BLaER1 (cell line): ENCODE measurements around the gene MET.

Experiments used
- H3K27ac ChIP-seq: shearing (Covaris generic); formaldehyde crosslinking; 2 replicates; pipeline ENCODE4 v1.8.1; 2022
- H3K27me3 ChIP-seq: shearing (Covaris generic); formaldehyde crosslinking; 2 replicates; pipeline ENCODE4 v1.8.1; 2022
- H3K36me3 ChIP-seq: shearing (Covaris generic); formaldehyde crosslinking; 2 replicates; pipeline ENCODE4 v1.8.1; 2022
- H3K4me1 ChIP-seq: shearing (Covaris generic); formaldehyde crosslinking; 2 replicates; pipeline ENCODE4 v1.8.1; 2022
- H3K4me2 ChIP-seq: shearing (Covaris generic); formaldehyde crosslinking; 2 replicates; pipeline ENCODE4 v1.8.1; 2022
- H3K4me3 ChIP-seq: shearing (Covaris generic); formaldehyde crosslinking; 2 replicates; pipeline ENCODE4 v1.8.1; 2022
- H3K9ac ChIP-seq: shearing (Covaris generic); formaldehyde crosslinking; 2 replicates; pipeline ENCODE4 v1.8.1; 2022
- H3K9me3 ChIP-seq: shearing (Covaris generic); formaldehyde crosslinking; 2 replicates; pipeline ENCODE4 v1.8.1; 2022
- H4K20me1 ChIP-seq: shearing (Covaris generic); formaldehyde crosslinking; 2 replicates; pipeline ENCODE4 v1.8.1; 2022
- Cebpa-rat ChIP-seq: shearing (Covaris generic); IDR thresholded peaks from 2 replicates; pipeline ENCODE4 v1.8.1; 2022

MET gene

GRCh38 chr7:116678780-116679179 is 6.8 kb downstream of the MET start:
- no peak overlapping the region for H3K27ac ChIP-seq
- H3K27me3 ChIP-seq, result no peaks in the 10 kb centered on the region
- H3K9me3 ChIP-seq, result no peaks in the 10 kb centered on the region
- H3K4me2 ChIP-seq, result no peak overlapping the region
- TF ChIP-seq Cebpa-rat, result no peak
- no peaks in the 10 kb centered on the region for H4K20me1 ChIP-seq
- no peaks in the 10 kb centered on the region for H3K36me3 ChIP-seq
- 0 out of 2 replicates have a peak, but pooled peaks cover 4% of the 10 kb centered on the region for H3K4me1 ChIP-seq
- H3K9ac ChIP-seq, result no peak overlapping the region
- no peak overlapping the region for H3K4me3 ChIP-seq

DNA sequence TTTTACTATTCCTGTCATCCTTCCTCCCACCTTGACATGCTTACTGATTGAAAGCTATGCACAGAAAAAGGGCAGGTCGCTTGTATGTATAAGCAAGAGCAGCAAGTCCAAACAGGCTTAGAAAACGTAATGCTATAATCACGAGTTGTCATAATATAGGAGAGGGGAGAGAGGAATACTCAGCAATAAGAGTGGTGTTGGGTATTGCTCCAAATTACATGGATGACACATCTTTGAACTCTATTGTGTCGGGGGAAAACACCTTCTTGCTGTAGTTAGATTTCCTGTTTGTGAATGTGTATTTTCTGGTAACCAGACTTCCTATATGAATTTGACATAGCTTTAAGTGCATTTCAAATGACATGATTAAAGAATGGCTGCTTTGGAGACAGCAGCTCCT is 7.5 kb downstream of the MET start:
- Histone ChIP-seq H3K9me3 (no peaks in the 10 kb centered on the region), H3K4me3 (no peak overlapping the region), H3K9ac (no peak overlapping the region), H4K20me1 (no peaks in the 10 kb centered on the region), H3K27me3 (no peaks in the 10 kb centered on the region), H3K36me3 (no peaks in the 10 kb centered on the region), H3K4me2 (no peak overlapping the region), H3K4me1 (0 out of 2 replicates have a peak, but pooled peaks cover 5% of the 10 kb centered on the region), H3K27ac (no peak overlapping the region)
- no peak for TF ChIP-seq Cebpa-rat

DNA sequence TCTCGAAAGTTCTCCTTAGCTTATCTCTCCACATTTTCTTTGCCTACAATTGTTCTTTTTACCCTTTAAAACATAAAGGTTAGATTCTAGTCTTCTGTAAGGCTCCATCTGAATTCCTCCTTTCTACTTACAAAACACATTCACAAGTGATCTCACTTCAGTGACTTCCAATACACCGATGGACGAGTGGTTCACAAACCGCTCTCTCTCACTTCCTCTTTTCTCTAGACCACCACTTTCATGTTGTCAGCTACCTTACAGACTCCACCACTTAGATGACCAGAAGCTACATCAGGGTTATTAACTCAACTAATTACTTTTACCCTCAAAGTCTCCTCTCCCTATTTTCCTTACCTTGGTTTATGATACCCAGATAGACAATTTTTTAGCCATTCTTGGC is 11.8 kb downstream of the MET start:
- no peak overlapping the region for H3K27ac ChIP-seq
- no peaks in the 10 kb centered on the region for H3K27me3 ChIP-seq
- H4K20me1 ChIP-seq, result no peaks in the 10 kb centered on the region
- no peak overlapping the region for H3K9ac ChIP-seq
- TF ChIP-seq Cebpa-rat, result no peak
- no peaks in the 10 kb centered on the region for H3K36me3 ChIP-seq
- H3K4me2 ChIP-seq, result 0 out of 2 replicates have a peak overlapping the region, but pooled peaks have one; percentile 5
- no peaks in the 10 kb centered on the region for H3K9me3 ChIP-seq
- H3K4me1 ChIP-seq, result 0 out of 2 replicates have a peak, but pooled peaks cover 5% of the 10 kb centered on the region
- H3K4me3 ChIP-seq, result no peak overlapping the region

- Histone ChIP-seq H3K4me3 (no peak overlapping the region), H3K27me3 (no peaks in the 10 kb centered on the region), H3K36me3 (no peaks in the 10 kb centered on the region), H4K20me1 (no peaks in the 10 kb centered on the region), H3K4me1 (peaks cover 18% of the 10 kb centered on the region), H3K4me2 (no peak overlapping the region), H3K9me3 (no peaks in the 10 kb centered on the region), H3K9ac (no peak overlapping the region), H3K27ac (no peak overlapping the region)
- TF ChIP-seq Cebpa-rat, result no peak
Measured at GRCh38 chr7:116686033-116686432, 14.0 kb downstream of the MET start.

DNA sequence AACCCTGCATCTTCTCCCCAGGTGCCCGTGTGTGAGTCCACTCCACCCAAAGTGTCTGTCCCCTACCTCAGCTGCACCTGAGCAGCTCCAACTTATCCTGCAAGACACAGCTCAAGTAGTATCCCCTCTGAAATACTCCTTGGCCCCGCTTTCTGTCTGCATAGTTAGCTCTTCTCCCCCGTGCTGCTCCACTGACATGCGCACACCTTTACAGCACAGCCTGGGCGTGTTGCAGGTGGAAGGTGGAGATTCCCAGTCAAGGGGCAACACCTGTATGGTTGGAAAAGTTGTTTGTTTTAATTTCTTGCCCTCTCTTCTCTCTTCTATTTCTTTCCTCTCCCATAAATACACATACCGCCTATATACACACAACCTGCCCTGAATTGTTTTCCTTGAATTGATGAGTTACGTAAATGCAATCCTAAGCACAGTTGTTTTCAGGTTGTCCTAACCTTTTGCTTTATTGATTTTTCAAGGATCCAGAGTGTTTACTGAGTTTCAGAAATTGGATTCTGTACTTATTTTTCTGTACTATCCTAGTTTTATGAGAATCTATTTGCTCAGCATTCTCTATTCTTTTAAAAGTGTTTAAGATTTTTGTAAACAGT is 14.9 kb downstream of the MET start:
- Histone ChIP-seq H3K4me3 (no peak overlapping the region), H3K9me3 (no peaks in the 10 kb centered on the region), H3K36me3 (no peaks in the 10 kb centered on the region), H3K27me3 (no peaks in the 10 kb centered on the region), H3K9ac (no peak overlapping the region), H3K27ac (no peak overlapping the region), H3K4me2 (no peak overlapping the region), H3K4me1 (peaks cover 18% of the 10 kb centered on the region), H4K20me1 (no peaks in the 10 kb centered on the region)
- no peak for TF ChIP-seq Cebpa-rat

DNA sequence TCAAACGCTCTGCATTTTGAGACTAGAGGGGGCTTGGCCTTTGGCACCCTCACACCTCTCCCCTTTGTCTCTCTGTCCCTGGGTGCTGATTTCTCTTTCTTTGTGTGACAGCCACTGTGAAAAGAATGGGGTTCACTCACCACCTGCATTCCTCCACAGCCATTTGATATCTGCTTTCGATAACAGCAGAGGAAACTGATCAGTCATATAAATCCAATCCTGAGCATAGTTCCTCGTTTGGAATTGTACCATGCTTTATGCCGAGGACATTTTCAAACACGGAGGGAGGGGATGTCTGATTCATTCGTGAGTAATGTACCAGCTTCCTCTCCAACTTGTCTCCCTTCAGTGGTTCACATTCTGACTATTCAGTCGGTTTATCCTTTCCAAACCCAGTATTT is 15.8 kb downstream of the MET start:
- Histone ChIP-seq H3K4me1 (peaks cover 18% of the 10 kb centered on the region), H4K20me1 (no peaks in the 10 kb centered on the region), H3K9ac (no peak overlapping the region), H3K27me3 (no peaks in the 10 kb centered on the region), H3K9me3 (no peaks in the 10 kb centered on the region), H3K4me2 (no peak overlapping the region), H3K4me3 (no peak overlapping the region), H3K27ac (no peak overlapping the region), H3K36me3 (no peaks in the 10 kb centered on the region)
- TF ChIP-seq Cebpa-rat, result no peak

DNA sequence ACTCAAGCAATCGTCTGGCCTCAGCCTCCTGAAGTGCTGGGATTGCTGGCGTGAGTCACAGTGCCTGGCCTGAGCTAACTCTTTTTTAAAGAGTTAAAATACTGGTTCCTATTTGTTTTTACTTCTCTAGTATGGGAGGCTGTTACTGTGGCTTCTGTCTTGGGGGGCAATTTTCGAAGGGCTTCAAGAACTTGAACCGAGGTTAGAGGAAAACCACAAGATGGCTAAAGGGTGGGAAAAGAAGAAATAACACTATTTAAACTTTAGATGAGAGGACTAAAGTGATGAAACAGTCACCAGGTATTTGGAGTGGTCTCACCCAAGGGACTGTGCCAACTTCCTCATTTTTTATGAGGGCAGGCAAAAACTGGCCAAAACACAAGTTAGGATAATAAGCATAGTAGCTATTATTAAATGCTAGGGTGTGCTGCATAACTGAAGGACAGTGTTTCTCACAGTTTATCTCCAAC is 17.8 kb downstream of the MET start:
- Histone ChIP-seq H3K4me3 (no peak overlapping the region), H3K27ac (no peak overlapping the region), H3K36me3 (no peaks in the 10 kb centered on the region), H3K9me3 (no peaks in the 10 kb centered on the region), H3K4me1 (peaks cover 13% of the 10 kb centered on the region), H4K20me1 (no peaks in the 10 kb centered on the region), H3K4me2 (peak overlapping the region; percentile 54), H3K27me3 (no peaks in the 10 kb centered on the region), H3K9ac (no peak overlapping the region)
- no peak for TF ChIP-seq Cebpa-rat

- H3K4me3 ChIP-seq, result no peak overlapping the region
- H3K4me1 ChIP-seq, result peaks cover 13% of the 10 kb centered on the region
- H3K4me2 ChIP-seq, result no peak overlapping the region
- H3K9ac ChIP-seq, result no peak overlapping the region
- no peaks in the 10 kb centered on the region for H3K9me3 ChIP-seq
- no peaks in the 10 kb centered on the region for H4K20me1 ChIP-seq
- H3K36me3 ChIP-seq, result no peaks in the 10 kb centered on the region
- no peak overlapping the region for H3K27ac ChIP-seq
- no peaks in the 10 kb centered on the region for H3K27me3 ChIP-seq
- no peak for TF ChIP-seq Cebpa-rat
Measured at GRCh38 chr7:116691664-116692063, 19.7 kb downstream of the MET start.

DNA sequence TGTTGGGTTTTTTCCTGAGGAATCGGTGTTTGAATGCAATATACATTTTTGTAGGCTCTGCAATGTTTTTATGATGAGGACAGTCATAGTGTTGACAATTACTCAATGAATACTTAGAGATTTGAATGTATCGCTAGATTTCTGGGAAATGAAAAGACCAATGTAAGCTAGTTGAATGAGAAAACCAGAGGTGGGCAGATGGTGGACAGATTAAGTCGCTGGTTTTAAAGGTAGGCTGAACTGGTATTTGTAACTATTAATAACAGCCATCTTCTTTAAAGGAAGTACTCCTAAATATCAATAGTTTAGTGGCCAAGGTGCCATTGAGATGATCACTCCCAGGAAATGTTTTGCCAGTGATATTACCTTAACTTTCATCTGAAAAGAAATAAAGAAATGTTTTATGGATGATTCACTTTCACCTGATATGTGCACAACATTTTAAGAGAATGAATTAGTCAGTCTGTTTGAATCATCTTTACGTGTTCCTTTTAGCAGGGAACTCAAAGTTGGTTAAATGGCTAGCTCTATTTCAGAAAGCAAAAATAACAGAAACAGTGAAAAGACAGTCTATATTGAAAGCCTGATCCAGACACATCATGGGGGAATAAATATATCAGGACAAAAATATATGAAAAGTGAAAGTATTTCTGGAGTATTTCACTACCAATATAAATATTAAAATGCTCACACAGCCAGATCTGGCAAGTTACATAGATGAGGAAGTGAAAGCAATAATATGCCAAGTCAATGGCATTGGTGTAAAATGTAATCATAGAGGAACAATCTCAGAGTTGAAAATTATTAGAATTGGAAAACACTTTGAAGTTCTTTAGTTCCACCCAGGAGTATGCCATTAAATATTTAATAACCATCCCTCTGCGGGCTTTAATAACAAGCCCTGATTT is 20.7 kb downstream of the MET start:
- Histone ChIP-seq H3K27me3 (no peaks in the 10 kb centered on the region), H3K36me3 (no peaks in the 10 kb centered on the region), H3K27ac (no peak overlapping the region), H3K4me2 (no peak overlapping the region), H3K9ac (no peak overlapping the region), H3K4me3 (no peak overlapping the region), H3K4me1 (peaks cover 13% of the 10 kb centered on the region), H4K20me1 (no peaks in the 10 kb centered on the region), H3K9me3 (no peaks in the 10 kb centered on the region)
- no peak for TF ChIP-seq Cebpa-rat

- Histone ChIP-seq H3K27me3 (no peaks in the 10 kb centered on the region), H3K4me2 (no peak overlapping the region), H3K36me3 (no peaks in the 10 kb centered on the region), H3K9me3 (no peaks in the 10 kb centered on the region), H3K27ac (no peak overlapping the region), H3K9ac (no peak overlapping the region), H3K4me1 (no peaks in the 10 kb centered on the region), H4K20me1 (no peaks in the 10 kb centered on the region), H3K4me3 (no peak overlapping the region)
- TF ChIP-seq Cebpa-rat, result no peak
Measured at GRCh38 chr7:116696707-116697106, 24.7 kb downstream of the MET start.
